Effector CD4-positive, alpha-beta T cell (primary cell): ENCODE measurements around the gene TGFB1.

Experiments used
- DNase-seq: peaks from one replicate; pipeline ENCODE4 v3.0.0-alpha.2; 2020

The TGFB1 gene

DNA sequence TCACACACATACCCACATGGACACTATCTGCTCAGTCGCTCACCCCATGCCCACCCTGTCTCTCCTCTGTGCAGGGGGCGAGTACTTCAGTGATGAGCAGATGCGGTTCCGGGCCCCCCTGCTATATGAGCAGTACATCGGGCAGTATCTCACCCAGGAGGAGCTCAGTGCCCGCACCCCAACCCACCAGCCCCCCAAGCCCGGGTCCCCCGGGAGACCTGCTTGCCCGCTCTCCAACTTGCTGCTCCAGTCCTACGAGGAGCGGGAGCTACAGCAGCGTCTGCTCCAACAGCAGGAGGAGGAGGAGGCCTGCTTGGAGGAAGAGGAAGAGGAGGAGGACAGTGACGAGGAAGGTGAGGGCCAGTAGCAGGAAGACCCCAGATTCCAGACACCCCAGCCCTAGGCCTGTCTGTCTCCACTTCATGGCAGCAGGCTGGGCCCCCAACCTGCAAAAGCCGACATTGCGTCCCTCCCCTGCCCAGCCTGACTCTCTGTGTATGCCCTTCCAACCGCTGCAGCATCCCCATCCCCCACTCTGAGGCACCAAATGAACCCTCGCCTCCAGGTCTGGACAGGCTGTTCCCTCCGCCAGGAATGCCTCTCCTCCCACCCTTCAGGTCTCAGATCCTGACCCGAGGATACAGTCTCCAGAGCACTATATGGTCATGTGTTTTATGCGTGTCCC lies 34.1 kb downstream of the TGFB1 start:
- DNase-seq: no peak

- no peak for DNase-seq
Observed at GRCh38 chr19:41318696-41319499, 34.8 kb downstream of the TGFB1 start.

DNA sequence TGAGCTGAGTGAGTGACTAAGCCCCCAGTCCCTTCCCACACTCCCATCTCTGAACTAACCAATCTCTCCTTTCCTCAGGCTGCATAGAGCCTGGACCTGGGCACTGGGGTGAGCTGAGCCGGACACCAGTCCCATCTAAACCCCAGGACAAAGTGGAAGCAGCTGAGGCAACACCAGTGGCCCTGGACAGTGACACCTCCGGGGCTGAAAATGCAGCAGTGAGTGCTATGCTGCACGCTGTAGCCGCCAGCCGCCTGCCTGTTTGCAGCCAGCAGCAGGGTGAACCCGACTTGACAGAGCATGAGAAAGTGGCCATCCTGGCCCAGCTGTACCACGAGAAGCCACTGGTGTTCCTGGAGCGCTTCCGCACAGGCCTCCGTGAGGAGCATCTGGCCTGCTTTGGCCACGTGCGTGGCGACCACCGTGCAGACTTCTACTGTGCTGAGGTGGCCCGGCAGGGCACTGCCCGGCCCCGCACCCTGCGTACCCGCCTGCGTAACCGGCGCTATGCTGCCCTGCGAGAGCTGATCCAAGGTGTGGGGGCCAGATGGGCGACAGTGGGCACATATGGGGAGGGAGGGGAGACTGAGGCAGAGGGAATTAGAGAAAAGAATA lies 37.3 kb downstream of the TGFB1 start:
- DNase-seq: no peak

DNA sequence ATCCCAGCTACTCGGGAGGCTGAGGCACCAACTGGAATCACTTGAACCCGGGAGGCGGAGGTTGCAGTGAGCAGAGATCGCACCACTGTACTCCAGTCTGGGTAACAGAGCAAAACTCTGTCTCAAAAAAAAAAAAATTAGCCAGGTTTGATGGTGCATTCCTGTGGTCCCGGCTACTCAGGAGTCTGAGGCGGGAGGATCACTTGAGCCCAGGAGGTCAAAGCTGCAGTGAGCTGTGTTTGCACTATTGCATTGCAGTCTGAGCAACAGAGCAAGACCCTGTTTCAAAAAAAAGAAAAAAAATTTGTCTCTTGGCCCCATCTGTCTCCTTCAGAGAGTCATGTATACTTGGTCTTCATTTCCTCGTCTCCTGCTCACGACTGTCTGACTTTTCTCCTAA lies 42.1 kb downstream of the TGFB1 start:
- no peak for DNase-seq

DNA sequence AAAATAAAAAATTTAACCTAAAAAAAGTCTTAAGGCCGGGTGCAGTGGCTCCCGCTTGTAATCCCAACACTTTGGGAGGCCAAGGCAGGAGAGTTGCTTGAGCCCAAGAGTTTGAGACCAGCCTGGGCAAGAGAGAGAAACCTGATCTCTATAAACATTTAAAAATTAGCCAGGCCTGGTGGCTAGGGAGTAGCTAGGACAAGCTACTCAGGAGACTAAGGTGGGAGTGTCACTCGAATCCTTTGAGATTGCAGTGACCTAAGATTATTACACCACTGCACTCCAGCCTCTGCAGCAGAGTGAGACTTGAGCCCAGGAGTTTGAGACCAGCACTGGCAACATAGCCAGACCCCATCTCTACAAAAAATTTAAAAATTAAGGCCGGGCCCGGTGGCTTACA lies 42.6 kb downstream of the TGFB1 start:
- DNase-seq: no peak

GRCh38 chr19:41310033-41310831 lies 43.5 kb downstream of the TGFB1 start, which contains the start of gene CCDC97:
CCDC97 (plus strand) TSS chr19:41310172; CDS start chr19:41310311, 139 bp downstream.
- peak; percentile 83 for DNase-seq

- no peak for DNase-seq
Observed at GRCh38 chr19:41309180-41310032, 44.3 kb downstream of the TGFB1 start.

GRCh38 chr19:41308450-41309179 lies 45.1 kb downstream of the TGFB1 start:
- DNase-seq: peak; percentile 95

GRCh38 chr19:41307954-41308449 lies 45.7 kb downstream of the TGFB1 start:
- DNase-seq: no peak

DNA sequence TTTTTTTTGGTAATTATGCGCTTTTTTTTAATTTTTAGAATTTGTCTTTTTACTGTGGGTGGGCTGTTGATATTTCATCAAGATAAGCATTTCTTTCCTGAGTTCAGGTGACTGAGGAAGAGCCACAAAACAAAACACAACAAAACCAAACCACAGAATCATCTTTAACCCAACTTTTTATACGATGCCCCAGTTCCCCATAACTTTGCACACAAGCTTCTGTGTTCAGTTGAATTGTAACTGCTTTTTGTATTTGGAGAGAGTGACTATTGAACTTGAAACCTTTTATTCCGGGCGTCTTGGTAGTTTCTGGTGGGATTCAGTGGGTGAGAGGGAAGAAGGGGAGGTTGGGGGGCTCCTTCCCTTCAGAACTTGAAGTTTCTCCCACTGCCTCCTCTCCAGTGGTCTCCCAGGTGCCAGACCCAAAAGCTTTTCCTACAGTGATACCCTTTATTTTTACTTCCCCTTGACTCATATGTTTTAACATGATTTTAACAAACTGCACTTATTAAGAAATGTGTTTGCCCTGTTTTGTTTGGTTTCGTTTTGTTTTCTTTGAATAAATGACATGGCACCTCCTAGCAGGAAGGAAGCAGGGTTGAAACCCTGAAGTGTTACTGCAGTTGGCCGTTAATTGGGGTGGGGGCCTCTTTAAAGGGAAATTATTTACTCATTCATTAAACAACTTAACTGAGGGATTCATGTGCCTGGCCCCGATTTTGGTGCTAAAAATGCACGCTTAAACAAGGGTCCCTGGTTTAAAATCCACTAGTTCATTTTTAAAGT lies 46.4 kb downstream of the TGFB1 start:
- no peak for DNase-seq

DNA sequence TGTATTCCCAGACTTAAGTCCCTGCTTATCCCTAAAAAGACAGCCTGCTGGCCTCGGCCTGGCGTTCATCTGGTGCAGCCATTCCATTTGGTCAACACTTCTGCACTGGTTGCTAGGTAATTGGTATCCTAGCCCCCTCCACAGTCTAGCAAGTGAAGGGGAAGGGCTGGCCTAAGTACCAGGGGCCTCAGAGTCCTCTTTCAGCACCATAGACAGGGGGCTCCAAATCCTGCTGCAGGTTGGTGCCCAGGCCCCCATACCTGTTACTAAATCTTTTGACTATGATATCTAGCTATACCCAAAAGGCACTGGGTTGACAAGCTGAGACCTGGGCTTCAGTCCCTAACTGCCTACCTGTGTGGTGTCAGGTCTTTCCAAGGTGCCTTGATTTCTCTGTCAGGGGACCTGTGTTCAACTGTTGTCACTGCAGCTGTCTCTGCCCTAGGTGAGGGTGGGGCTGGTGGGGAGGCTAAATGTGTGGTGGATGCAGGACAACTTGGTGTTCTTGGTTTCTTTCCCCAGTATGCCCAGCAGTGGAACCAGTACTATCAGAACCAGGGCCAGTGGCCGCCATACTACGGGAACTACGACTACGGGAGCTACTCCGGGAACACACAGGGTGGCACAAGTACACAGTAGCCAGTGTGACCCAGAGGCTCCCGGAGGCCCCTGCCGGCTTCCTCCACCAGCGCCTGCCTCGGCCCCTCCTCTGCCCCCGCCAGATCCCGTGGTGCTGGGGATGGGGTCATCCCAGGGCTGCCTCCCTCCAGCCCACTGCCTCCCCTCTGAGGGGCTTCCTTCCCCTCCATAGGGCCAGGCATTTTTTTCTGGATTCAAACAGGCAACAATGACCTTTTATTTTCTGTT lies 47.6 kb downstream of the TGFB1 start:
- DNase-seq: no peak

- no peak for DNase-seq
Observed at GRCh38 chr19:41304706-41305483, 48.8 kb downstream of the TGFB1 start.

GRCh38 chr19:41303954-41304353 lies 49.8 kb downstream of the TGFB1 start:
- DNase-seq: no peak

- DNase-seq: peak; percentile 48
Observed at GRCh38 chr19:41302624-41303351, 50.9 kb downstream of the TGFB1 start.

- no peak for DNase-seq
Observed at GRCh38 chr19:41300555-41300954, 53.2 kb downstream of the TGFB1 start.

DNA sequence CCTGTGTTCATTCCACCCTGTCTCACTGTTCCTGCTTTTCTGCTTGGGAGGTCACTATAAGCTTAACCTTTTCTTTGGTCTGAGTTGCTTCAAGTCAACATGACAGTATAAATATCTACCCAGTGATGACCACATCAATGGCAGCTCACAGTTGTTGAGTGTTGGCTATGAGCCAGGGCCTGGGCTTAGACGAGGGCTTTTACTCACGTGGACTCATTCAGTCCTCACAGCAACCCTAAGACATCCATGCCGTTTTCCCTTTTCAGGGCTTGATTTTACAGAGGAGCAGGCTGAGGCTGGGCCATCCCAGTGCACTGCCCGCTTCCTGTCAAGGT lies 54.0 kb downstream of the TGFB1 start:
- DNase-seq: peak; percentile 53

GRCh38 chr19:41299046-41299754 lies 54.5 kb downstream of the TGFB1 start:
- no peak for DNase-seq
